ENCODE data around the gene SF3A2.
A peak's percentile ranks its signal among the peaks of the same experiment; 100 is the strongest.

Gene SF3A2

GRCh38 chr19:2252797-2253105 lies 16.1 kb downstream of the SF3A2 start:
- Histone ChIP-seq H3K9me3 (ENCODE audit: control insufficient read depth, insufficient read depth, low read depth, low read length) (no peaks in the 10 kb centered on the region), H3K36me3 (ENCODE audit: control insufficient read depth in 2 of 2, insufficient read depth in 1 of 2, low read length in 2 of 2) (peaks cover 0 to 13% of the 10 kb centered on the region in 2 experiments; a peak in 1 of 3 replicates), H3K4me3 (ENCODE audit: low read depth, low read length) (no peak overlapping the region), H3K4me1 (ENCODE audit: control insufficient read depth, insufficient read depth, low read length) (no peaks in the 10 kb centered on the region), H3K27ac (ENCODE audit: extremely low read depth, low read depth, low read length) (no peak overlapping the region)
- CTCF ChIA-PET = interaction anchor here (1.0 kb wide), 2 partner anchors 9 to 22 kb away, joined by 3 read pairs; no protein-coding TSS in a partner anchor
- TF ChIP-seq HOXC10 (CRISPR knock-in tag; IDR thresholded peaks at IDR 0.05) = no peak
- no peak for TF ChIP-seq ZBTB17 (tag by site-specific recombination; IDR thresholded peaks at IDR 0.05)
- TF ChIP-seq PATZ1 (tag by site-specific recombination; IDR thresholded peaks at IDR 0.05) = no peak
- no peak for TF ChIP-seq ZNF2 (tag by site-specific recombination; IDR thresholded peaks at IDR 0.05)
- TF ChIP-seq ZNF433 (tag by site-specific recombination; IDR thresholded peaks at IDR 0.05; ENCODE audit: low read depth) = no peak
- TF ChIP-seq FEZF1 (tag by site-specific recombination; IDR thresholded peaks at IDR 0.05) = no peak
- no peak for TF ChIP-seq ZNF146 (tag by site-specific recombination; IDR thresholded peaks at IDR 0.05)
- no peak for TF ChIP-seq ZFP41 (tag by site-specific recombination; IDR thresholded peaks at IDR 0.05; ENCODE audit: borderline replicate concordance)
- TF ChIP-seq ZFP69B (tag by site-specific recombination; IDR thresholded peaks at IDR 0.05) = no peak
- no peak for TF ChIP-seq ZNF660 (tag by site-specific recombination; IDR thresholded peaks at IDR 0.05)
- TF ChIP-seq ZNF664 (tag by site-specific recombination; IDR thresholded peaks at IDR 0.05) = no peak
- TF ChIP-seq ZNF549 (tag by site-specific recombination; IDR thresholded peaks at IDR 0.05) = no peak
- no peak for TF ChIP-seq ZNF10 (tag by site-specific recombination; IDR thresholded peaks at IDR 0.05)
- TF ChIP-seq HOXD13 (CRISPR knock-in tag; IDR thresholded peaks at IDR 0.05; ENCODE audit: borderline replicate concordance) = no peak
- no peak for TF ChIP-seq SP3 (tag by site-specific recombination; IDR thresholded peaks at IDR 0.05)
- no peak for TF ChIP-seq ZNF76 (tag by site-specific recombination; IDR thresholded peaks at IDR 0.05; ENCODE audit: borderline replicate concordance, low read depth)
- no peak for TF ChIP-seq ZIC2 (tag by site-specific recombination; IDR thresholded peaks at IDR 0.05)
- TF ChIP-seq YY2 (tag by site-specific recombination; IDR thresholded peaks at IDR 0.05) = no peak
- TF ChIP-seq ZNF169 (tag by site-specific recombination; IDR thresholded peaks at IDR 0.05) = no peak
- POLR2A ChIA-PET = no interaction called here

GRCh38 chr19:2253106-2254063 lies 16.8 kb downstream of the SF3A2 start:
- Histone ChIP-seq H3K36me3 (ENCODE audit: control insufficient read depth in 2 of 2, insufficient read depth in 1 of 2, low read length in 2 of 2) (peaks cover 0 to 10% of the 10 kb centered on the region in 2 experiments; a peak in 1 of 3 replicates), H3K27ac (ENCODE audit: extremely low read depth, low read depth, low read length) (no peak overlapping the region), H3K4me1 (ENCODE audit: control insufficient read depth, insufficient read depth, low read length) (no peaks in the 10 kb centered on the region), H3K4me3 (ENCODE audit: low read depth, low read length) (no peak overlapping the region), H3K9me3 (ENCODE audit: control insufficient read depth, insufficient read depth, low read depth, low read length) (no peaks in the 10 kb centered on the region)
- CTCF ChIA-PET = interaction anchor here (0.6 to 1.0 kb wide), 3 partner anchors 8 to 345 kb away, joined by 3 read pairs; no protein-coding TSS in a partner anchor
- POLR2A ChIA-PET = interaction anchor here (1.4 kb wide), 1 partner anchor 15 kb away, joined by 3 read pairs; no protein-coding TSS in a partner anchor
- TF ChIP-seq INSM2 (tag by site-specific recombination; IDR thresholded peaks at IDR 0.05) (no peak), ZNF341 (tag by site-specific recombination; IDR thresholded peaks at IDR 0.05; ENCODE audit: low read depth) (peak; percentile 12; the same call in 1 of the 2 replicates), ZNF391 (tag by site-specific recombination; IDR thresholded peaks at IDR 0.05; ENCODE audit: borderline replicate concordance, low read depth) (no peak), CTCF (tag by site-specific recombination; IDR thresholded peaks at IDR 0.05) (peak; percentile 48), ZNF621 (tag by site-specific recombination; IDR thresholded peaks at IDR 0.05) (no peak), ZNF571 (tag by site-specific recombination; IDR thresholded peaks at IDR 0.05) (no peak), ZNF600 (tag by site-specific recombination; IDR thresholded peaks at IDR 0.05) (peak; percentile 60; the same call in 1 of the 2 replicates), BCL11B (tag by site-specific recombination; IDR thresholded peaks at IDR 0.05; ENCODE audit: low read depth) (peak; percentile 13; the same call in 1 of the 2 replicates), ZNF768 (tag by site-specific recombination; IDR thresholded peaks at IDR 0.05) (no peak), ZNF121 (tag by site-specific recombination; IDR thresholded peaks at IDR 0.05) (no peak), ZNF837 (tag by site-specific recombination; IDR thresholded peaks at IDR 0.05) (0 out of 2 replicates have a peak, but pooled peaks have one; percentile 11), SCRT2 (tag by site-specific recombination; IDR thresholded peaks at IDR 0.05) (peak; percentile 53)
